Measurements from ENCODE around the gene ERG. TPM values are rescaled to one million over a fixed set of nuclear protein-coding genes. Genes with fewer than 3 reads are reported as not detected.

The ERG gene
- total RNA-seq, 1 experiment from 2014 or later = not detected

DNA sequence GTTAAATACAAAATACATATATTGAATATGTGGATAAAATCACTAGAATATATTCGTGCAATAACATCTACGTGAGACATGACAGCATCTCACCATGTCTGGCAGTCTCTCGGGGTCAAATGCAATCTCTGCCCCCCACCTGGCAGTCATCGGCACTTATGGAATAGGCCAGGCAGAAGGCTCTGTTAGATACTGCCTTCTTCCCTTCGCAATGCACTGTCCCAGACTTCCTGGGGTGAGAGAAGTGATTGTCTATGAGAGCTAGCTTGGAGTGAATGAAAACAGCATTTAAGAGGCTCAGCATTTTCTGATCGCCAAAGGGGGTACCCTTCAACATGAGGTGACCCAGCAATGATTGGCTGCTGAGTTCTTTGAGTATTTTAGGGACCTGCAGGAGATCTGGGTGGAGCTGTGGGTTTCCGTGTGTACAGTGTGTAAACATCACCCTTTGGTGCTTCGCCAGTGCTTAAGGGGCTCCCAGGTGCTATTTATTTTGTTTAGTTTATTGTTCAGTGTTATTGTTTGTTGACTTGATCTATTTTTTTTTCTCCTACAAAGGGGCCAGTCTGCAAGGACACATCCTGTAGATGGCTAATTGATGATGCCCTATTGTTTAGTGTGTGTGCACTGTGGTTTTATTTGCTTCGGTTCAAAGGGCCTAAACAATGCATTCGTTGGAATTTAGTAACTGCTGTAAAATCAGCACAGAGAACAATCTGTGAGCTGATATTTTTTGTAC lies 10.2 kb downstream of the ERG start:
- Histone ChIP-seq H4K20me1 (ENCODE audit: low read length) (no peaks in the 10 kb centered on the region), H3K4me2 (ENCODE audit: low read length) (peak overlapping the region; percentile 59), H3K4me1 (ENCODE audit: insufficient read depth, low read length) (peaks cover 51% of the 10 kb centered on the region), H3K9me2 (replicated peaks; ENCODE audit: low read length) (no peaks in the 10 kb centered on the region), H3K79me2 (ENCODE audit: low read length) (no peaks in the 10 kb centered on the region), H3K36me3 (ENCODE audit: low read depth, low read length) (no peaks in the 10 kb centered on the region), H3K27me3 (ENCODE audit: low read length) (no peaks in the 10 kb centered on the region), H3K9me3 (ENCODE audit: low read length) (no peaks in the 10 kb centered on the region), H2AFZ (ENCODE audit: low read length) (no peak overlapping the region), H3F3A (ENCODE audit: low read length, unreplicated experiment) (peaks cover 4% of the 10 kb centered on the region), H3K4me3 (ENCODE audit: low read length) (peak overlapping the region; percentile 6; the same call in 1 of the 2 replicates), H3K27ac (ENCODE audit: low read length) (peak overlapping the region; percentile 73), H3K9ac (ENCODE audit: low read length) (no peak overlapping the region)
- TF ChIP-seq EZH2phosphoT487 (IDR thresholded peaks at IDR 0.05; ENCODE audit: borderline replicate concordance, low read length) (no peak), EZH2 (IDR thresholded peaks at IDR 0.05; ENCODE audit: low read length, unreplicated experiment) (no peak)
- TF ChIP-seq, protein P1, sequence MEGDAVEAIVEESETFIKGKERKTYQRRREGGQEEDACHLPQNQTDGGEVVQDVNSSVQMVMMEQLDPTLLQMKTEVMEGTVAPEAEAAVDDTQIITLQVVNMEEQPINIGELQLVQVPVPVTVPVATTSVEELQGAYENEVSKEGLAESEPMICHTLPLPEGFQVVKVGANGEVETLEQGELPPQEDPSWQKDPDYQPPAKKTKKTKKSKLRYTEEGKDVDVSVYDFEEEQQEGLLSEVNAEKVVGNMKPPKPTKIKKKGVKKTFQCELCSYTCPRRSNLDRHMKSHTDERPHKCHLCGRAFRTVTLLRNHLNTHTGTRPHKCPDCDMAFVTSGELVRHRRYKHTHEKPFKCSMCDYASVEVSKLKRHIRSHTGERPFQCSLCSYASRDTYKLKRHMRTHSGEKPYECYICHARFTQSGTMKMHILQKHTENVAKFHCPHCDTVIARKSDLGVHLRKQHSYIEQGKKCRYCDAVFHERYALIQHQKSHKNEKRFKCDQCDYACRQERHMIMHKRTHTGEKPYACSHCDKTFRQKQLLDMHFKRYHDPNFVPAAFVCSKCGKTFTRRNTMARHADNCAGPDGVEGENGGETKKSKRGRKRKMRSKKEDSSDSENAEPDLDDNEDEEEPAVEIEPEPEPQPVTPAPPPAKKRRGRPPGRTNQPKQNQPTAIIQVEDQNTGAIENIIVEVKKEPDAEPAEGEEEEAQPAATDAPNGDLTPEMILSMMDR (conservative IDR thresholded peaks at IDR 0.05; ENCODE audit: low read depth, low read length) = no peak
- DNase-seq (peak; percentile 61), ATAC-seq (peak; percentile 41; the same call in 1 of the 2 replicates)
- ChIA-PET POLR2A (ENCODE audit: unreplicated experiment) (no interaction called here), CTCF (no interaction called here)
- BruUV-seq (replicated peaks) = no TSS peak
- intact Hi-C loops (cut with micrococcal nuclease) = no loop called here

- peaks cover 4% of the 10 kb centered on the region for H3F3A ChIP-seq (ENCODE audit: low read length, unreplicated experiment)
- no peaks in the 10 kb centered on the region for H4K20me1 ChIP-seq (ENCODE audit: low read length)
- peak overlapping the region; percentile 35 for H3K4me2 ChIP-seq (ENCODE audit: low read length)
- H3K9me3 ChIP-seq (ENCODE audit: low read length) = no peaks in the 10 kb centered on the region
- BruUV-seq (replicated peaks) = no TSS peak
- ChIA-PET POLR2A (ENCODE audit: unreplicated experiment) (interaction anchor here (0.6 kb wide), 1 partner anchor 1147 kb away, joined by 5 read pairs; no protein-coding TSS in a partner anchor), CTCF (no interaction called here)
- ATAC-seq = no peak
- TF ChIP-seq EZH2phosphoT487 (IDR thresholded peaks at IDR 0.05; ENCODE audit: borderline replicate concordance, low read length) = no peak
- TF ChIP-seq, protein P1 (conservative IDR thresholded peaks at IDR 0.05; ENCODE audit: low read depth, low read length) = no peak
- no peak for TF ChIP-seq EZH2 (IDR thresholded peaks at IDR 0.05; ENCODE audit: low read length, unreplicated experiment)
- peaks cover 51% of the 10 kb centered on the region for H3K4me1 ChIP-seq (ENCODE audit: insufficient read depth, low read length)
- H2AFZ ChIP-seq (ENCODE audit: low read length) = no peak overlapping the region
- intact Hi-C loops (cut with micrococcal nuclease) = no loop called here
- no peak overlapping the region for H3K9ac ChIP-seq (ENCODE audit: low read length)
- H3K36me3 ChIP-seq (ENCODE audit: low read depth, low read length) = no peaks in the 10 kb centered on the region
- DNase-seq = no peak
- no peak overlapping the region for H3K4me3 ChIP-seq (ENCODE audit: low read length)
- peak overlapping the region; percentile 51 for H3K27ac ChIP-seq (ENCODE audit: low read length)
- no peaks in the 10 kb centered on the region for H3K27me3 ChIP-seq (ENCODE audit: low read length)
- no peaks in the 10 kb centered on the region for H3K9me2 ChIP-seq (replicated peaks; ENCODE audit: low read length)
- H3K79me2 ChIP-seq (ENCODE audit: low read length) = no peaks in the 10 kb centered on the region
Measured at GRCh38 chr21:38486706-38487105, 11.6 kb downstream of the ERG start.

DNA sequence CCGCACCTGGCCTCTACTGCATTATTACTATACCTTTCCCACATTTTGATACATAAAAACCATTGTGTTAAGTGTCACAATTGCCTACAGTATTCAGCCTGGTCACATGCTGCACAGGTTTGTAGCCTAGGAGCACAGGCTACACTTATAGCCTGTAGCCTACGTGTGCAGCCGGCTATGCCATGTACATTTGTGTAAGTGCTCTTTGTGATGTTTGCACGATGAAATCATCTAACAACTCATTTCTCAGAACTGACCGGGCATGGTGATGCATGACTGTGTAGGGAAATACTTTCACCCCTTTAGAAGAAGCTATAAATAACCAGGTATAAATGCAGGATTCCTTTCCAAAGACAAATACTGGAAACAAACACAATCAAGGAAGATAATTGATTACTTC lies 12.1 kb downstream of the ERG start:
- H3K9me2 ChIP-seq (replicated peaks; ENCODE audit: low read length) = no peaks in the 10 kb centered on the region
- H3K4me2 ChIP-seq (ENCODE audit: low read length) = peak overlapping the region; percentile 35
- H3K9ac ChIP-seq (ENCODE audit: low read length) = no peak overlapping the region
- no peaks in the 10 kb centered on the region for H3K9me3 ChIP-seq (ENCODE audit: low read length)
- peaks cover 4% of the 10 kb centered on the region for H3F3A ChIP-seq (ENCODE audit: low read length, unreplicated experiment)
- peak overlapping the region; percentile 51 for H3K27ac ChIP-seq (ENCODE audit: low read length)
- peak; percentile 38 for ATAC-seq
- BruUV-seq (replicated peaks) = no TSS peak
- intact Hi-C loops (cut with micrococcal nuclease) = no loop called here
- TF ChIP-seq EZH2phosphoT487 (IDR thresholded peaks at IDR 0.05; ENCODE audit: borderline replicate concordance, low read length) (no peak), EZH2 (IDR thresholded peaks at IDR 0.05; ENCODE audit: low read length, unreplicated experiment) (no peak)
- TF ChIP-seq, protein P1 (conservative IDR thresholded peaks at IDR 0.05; ENCODE audit: low read depth, low read length) = no peak
- ChIA-PET CTCF (no interaction called here), POLR2A (ENCODE audit: unreplicated experiment) (no interaction called here)
- H3K79me2 ChIP-seq (ENCODE audit: low read length) = no peaks in the 10 kb centered on the region
- no peaks in the 10 kb centered on the region for H3K27me3 ChIP-seq (ENCODE audit: low read length)
- H4K20me1 ChIP-seq (ENCODE audit: low read length) = no peaks in the 10 kb centered on the region
- peaks cover 51% of the 10 kb centered on the region for H3K4me1 ChIP-seq (ENCODE audit: insufficient read depth, low read length)
- H3K4me3 ChIP-seq (ENCODE audit: low read length) = no peak overlapping the region
- no peaks in the 10 kb centered on the region for H3K36me3 ChIP-seq (ENCODE audit: low read depth, low read length)
- peak; percentile 76 for DNase-seq
- no peak overlapping the region for H2AFZ ChIP-seq (ENCODE audit: low read length)
